ENCODE results near the gene FHIT.
"Not testable (repeated sequence)": the region's sequence is repeated elsewhere in the genome, so short reads cannot be mapped to it uniquely, and the experiment has no call there.

Gene FHIT

DNA sequence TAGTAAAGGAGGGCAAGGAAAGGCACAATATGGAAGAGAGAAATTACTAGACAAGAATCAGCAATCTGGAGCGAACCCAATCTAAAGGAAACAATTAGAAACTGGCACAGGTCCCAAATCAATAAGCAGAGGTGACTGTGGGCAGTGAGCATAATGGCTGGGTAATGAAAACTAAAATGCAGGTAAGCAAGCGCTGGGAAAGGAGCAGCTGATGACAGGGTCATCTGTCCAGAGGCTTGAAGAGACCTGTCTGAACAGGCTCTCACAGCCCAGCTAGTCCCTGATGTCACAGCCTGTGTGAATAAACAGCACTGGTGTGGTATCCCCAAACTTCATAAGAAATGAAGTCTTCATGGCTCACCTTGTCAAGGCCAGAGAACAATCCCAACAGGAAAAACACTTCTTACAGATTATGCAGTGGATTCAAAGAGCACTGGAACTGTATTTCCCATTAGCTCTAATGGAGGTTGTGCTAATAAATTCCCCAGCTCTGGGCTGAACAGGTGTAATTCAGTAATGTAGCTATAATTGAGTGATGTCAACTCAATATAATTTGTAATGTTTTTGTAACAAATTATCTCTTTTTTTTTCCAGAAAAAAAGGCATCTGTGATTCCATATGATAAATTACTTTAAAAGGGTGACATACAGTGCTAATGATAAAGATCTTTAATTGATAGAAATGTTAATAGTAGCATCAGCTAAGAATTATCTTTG lies 197.3 kb downstream of the FHIT start:
- no peak for DNase-seq

DNA sequence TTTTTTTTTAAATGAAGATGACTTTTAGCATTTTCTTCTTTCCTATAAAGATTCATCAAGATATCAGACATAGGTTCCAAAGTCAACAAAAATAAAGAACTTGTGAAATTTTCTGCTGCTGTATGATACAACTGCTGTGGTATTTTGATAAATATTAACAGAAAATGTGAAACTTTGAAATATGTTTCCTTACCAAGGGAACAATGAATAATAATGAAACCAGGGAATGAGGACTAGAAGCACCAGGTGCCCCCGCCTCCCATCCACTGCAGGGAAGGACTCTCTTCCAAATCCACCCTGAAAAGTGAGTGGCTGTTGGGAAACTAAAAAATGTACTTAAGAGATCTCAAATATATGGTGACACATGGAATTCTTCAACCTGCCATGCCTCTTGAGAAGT lies 198.4 kb downstream of the FHIT start:
- DNase-seq = no peak

- no peak for DNase-seq
Measured at GRCh38 chr3:61051666-61052065, 199.6 kb downstream of the FHIT start.

DNA sequence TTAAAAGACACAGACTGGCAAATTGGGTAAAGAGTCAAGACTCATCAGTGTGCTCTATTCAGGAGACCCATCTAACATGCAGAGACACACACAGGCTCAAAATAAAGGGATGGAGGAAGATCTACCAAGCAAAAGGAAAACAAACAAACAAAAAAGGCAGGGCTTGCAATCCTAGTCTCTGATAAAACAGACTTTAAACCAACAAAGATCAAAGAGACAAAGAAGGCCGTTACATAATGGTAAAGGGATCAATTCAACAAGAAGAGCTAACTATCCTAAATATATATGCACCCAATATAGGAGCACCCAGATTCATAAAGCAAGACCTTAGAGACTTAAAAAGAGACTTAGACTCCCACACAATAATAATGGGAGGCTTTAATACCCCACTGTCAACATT lies 206.1 kb downstream of the FHIT start:
- not testable (repeated sequence) for DNase-seq

- no peak for DNase-seq
Measured at GRCh38 chr3:61043156-61043555, 208.1 kb downstream of the FHIT start.

- DNase-seq = no peak
Measured at GRCh38 chr3:61040618-61041017, 210.6 kb downstream of the FHIT start.

DNA sequence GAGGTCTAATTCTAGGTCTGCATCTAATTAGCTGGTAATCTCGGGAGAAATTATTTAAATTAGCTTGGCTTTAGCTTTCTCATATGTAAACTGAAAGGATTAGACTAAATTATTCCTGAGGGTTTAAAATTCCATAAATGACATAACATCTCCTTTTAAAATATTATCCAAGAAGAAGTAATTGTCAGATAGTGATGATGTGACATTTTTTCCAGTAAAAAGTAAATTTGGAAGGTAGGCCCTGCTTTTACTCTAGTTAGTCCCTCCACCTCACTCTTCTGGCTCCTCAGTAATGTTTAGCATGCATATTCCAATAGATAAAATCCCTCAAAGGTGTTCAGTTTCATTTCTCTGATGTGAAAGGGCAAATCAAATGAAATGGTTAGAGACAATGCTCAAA lies 215.7 kb downstream of the FHIT start:
- no peak for DNase-seq

GRCh38 chr3:61032991-61033390 lies 218.3 kb downstream of the FHIT start:
- no peak for DNase-seq

DNA sequence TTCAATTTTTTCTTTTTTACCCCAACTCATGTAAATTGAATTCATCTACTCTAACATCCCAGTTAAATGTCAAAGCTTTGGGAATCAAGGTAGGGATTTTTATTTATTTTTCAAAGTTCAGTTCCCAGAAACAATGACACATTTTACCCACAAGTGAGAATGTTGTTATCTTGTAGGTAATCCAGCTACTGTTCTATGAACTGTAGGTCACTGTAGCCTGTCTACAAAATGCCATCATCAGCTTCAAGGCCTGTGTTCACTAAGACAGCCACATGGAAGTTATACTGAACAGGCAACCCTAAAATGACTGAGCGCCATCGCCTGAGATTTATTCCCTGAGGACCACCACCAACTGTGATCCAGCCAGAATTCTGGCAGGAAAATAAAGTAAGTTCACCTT lies 219.7 kb downstream of the FHIT start:
- DNase-seq = no peak

- no peak for DNase-seq
Measured at GRCh38 chr3:61030469-61031035, 220.7 kb downstream of the FHIT start.

DNA sequence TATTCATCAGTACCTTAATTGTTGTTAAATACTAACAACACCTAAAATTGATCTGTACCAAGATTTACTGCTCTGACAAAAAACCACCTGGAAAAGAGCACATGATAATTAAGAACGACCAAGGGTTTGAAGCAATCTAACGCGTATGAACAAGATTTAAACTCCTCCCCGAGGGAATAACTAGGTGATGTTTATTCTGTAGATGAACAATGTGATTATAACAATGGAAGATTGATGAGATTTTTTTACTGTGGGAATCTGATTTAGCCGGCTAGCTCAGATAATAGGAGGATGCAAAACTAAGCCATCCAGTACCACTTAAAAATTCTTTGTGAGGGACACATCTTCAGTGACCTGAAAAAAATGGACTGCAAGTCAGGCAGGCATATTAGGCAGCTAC lies 222.1 kb downstream of the FHIT start:
- DNase-seq = no peak

- DNase-seq = no peak
Measured at GRCh38 chr3:61018807-61019206, 232.4 kb downstream of the FHIT start.

DNA sequence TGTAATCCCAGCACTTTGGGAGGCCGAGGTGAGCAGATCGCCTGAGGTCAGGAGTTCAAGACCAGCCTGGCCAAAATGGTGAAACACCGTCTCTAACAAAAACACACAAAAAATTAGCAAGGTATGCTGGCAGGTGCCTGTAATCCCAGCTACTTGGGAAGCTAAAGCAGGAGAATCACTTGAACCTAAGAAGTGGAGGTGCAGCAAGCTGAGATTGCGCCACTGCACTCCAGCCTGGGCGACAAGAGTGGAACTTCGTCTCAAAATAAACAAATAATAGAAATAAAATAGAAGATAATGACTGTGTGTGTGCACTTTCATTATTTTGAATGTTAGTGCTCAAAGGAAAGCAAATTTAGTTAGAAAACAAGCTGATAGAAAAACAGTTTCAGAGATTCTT lies 234.2 kb downstream of the FHIT start:
- DNase-seq = not testable (repeated sequence)

GRCh38 chr3:61015859-61016258 lies 235.4 kb downstream of the FHIT start:
- DNase-seq = no peak

GRCh38 chr3:61015408-61015807 lies 235.8 kb downstream of the FHIT start:
- no peak for DNase-seq

- DNase-seq = no peak
Measured at GRCh38 chr3:61008998-61009380, 242.3 kb downstream of the FHIT start.

DNA sequence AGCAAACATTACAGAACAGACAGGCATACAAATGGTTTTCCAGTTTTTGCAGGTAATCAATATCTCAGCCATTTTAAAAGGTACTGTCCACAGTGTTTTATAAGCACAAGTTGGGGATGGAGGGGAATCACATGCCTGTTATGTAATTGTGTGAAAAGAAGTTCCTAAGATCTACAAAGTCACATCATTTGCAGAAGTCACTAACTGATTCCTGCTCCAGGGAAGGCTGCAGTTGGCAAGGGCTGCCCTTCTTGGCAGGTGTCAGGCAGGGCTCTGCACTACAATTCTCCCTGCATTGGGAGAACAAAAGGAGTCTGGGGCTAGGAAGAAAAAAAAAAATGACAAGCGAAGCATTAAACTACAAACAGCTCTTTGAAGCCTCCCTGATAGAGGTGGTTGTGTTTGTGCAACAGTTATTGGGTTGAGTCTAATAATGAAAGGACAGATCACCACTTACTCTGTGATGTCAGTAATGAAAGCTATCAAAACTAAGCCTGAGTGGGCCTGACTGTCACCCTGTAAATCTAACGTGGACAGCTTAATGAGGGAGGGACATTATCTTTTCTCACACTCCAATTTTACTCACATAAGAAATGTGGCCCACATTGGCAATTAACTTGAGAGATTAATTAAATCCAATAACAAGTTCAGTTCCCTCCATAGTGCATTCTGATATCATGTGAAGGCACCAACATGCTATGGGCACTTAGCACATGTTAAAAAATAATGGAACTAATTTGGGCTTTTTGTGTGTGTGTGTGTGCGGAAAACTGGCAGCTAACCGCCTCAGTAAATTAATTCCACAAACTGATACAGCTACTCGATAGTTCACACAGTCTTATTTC lies 242.9 kb downstream of the FHIT start:
- no peak for DNase-seq

DNA sequence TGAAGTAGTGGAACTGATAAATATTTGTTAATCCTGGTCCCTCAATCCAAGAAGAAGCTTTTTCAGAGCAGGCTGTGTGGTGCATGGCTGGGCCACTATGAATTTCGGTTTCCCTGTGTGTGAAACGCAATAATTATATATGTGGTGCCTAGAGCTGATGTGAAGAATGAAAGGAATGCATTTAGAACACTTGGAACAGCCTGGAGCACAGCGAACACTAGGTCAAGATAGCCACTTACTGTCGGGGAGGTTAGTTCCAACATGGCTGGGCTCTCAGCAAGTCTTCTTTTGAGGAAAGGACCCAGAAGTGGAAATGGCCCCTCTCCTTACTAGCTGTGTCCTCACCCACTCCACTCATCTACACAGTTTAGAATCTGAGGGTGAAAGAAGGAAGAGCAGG lies 245.7 kb downstream of the FHIT start:
- no peak for DNase-seq

GRCh38 chr3:60998858-60999257 lies 252.4 kb downstream of the FHIT start:
- no peak for DNase-seq

- peak; percentile 42 for DNase-seq
Measured at GRCh38 chr3:60992395-60992794, 258.9 kb downstream of the FHIT start.

GRCh38 chr3:60990442-60990730 lies 260.9 kb downstream of the FHIT start:
- DNase-seq = no peak

- DNase-seq = no peak
Measured at GRCh38 chr3:60989626-60990441, 261.4 kb downstream of the FHIT start.

GRCh38 chr3:60987191-60987590 lies 264.1 kb downstream of the FHIT start:
- DNase-seq = not testable (repeated sequence)

DNA sequence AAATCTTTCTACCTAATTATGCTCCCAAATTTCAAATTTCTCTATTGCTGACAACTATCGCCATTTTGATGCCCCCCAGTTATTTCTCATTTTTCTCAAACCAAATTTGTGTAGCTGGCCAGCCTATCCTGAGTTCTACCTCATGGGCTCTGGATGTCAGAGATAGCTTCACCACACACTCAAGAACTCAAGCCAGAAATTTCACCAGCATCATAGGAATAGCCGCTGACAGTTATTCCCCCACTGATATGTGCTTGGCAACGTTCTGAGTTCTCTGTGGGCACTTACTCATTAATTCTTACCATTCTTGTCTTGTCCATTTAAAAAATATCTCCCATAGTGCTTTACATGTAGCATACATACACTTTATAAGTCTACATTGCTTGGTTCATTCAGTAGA lies 264.7 kb downstream of the FHIT start:
- no peak for DNase-seq

Measured in NCI-H2029 treated with DMSO at 0.1 percent for 48 hours (cell line).